Endothelial cell (in vitro differentiated cells): Measurements from ENCODE around the gene CAPN8. TPM values are rescaled to one million over a fixed set of nuclear protein-coding genes. Genes with fewer than 3 reads are reported as not detected.

Source experiments
- DNase-seq: peaks from one replicate; pipeline ENCODE4 v3.0.0; 2021; ENCODE audit warnings: low spot score
- H3K27ac Mint-ChIP-seq: one replicate; pipeline ENCODE4 v1.8.0; 2021; ENCODE audit warnings: mixed read lengths, inconsistent platforms; ENCODE audit not compliant: unreplicated experiment
- H3K27me3 Mint-ChIP-seq: one replicate; pipeline ENCODE4 v1.8.0; 2021; ENCODE audit warnings: mild to moderate bottlenecking, moderate library complexity, mixed read lengths, inconsistent platforms; ENCODE audit not compliant: unreplicated experiment
- H3K36me3 Mint-ChIP-seq: one replicate; pipeline ENCODE4 v1.8.0; 2021; ENCODE audit warnings: mild to moderate bottlenecking, low read depth, mixed read lengths, inconsistent platforms; ENCODE audit not compliant: unreplicated experiment
- H3K4me1 Mint-ChIP-seq: one replicate; pipeline ENCODE4 v1.8.0; 2021; ENCODE audit warnings: mild to moderate bottlenecking, mixed read lengths, inconsistent platforms; ENCODE audit not compliant: unreplicated experiment
- H3K4me3 Mint-ChIP-seq: one replicate; pipeline ENCODE4 v1.8.0; 2021; ENCODE audit warnings: mild to moderate bottlenecking, mixed read lengths, inconsistent platforms; ENCODE audit not compliant: unreplicated experiment
- H3K9me3 Mint-ChIP-seq: one replicate; pipeline ENCODE4 v1.8.0; 2021; ENCODE audit warnings: mixed read lengths, inconsistent platforms; ENCODE audit not compliant: unreplicated experiment
- total RNA-seq: library from RNA; stranded (reverse); fragmentation: NEBNext Ultra II Directional; extraction: Animal tissue kit (Norgen Biotek cat#: 25700); gene quantifications from one replicate; pipeline ENCODE4 v1.2.1, GENCODE V29; 2021; ENCODE audit not compliant: unreplicated experiment
- TF ChIP-seq, protein P1 (sequence below): fragments of 200-600 bp; sonication (generic); IDR thresholded peaks from one replicate; pipeline ENCODE4 v1.5.0; 2021; ENCODE audit warnings: antibody characterized with exemption; ENCODE audit not compliant: unreplicated experiment

Gene CAPN8
- total RNA-seq, 1 donor from 2014 or later = 0.13 TPM

DNA sequence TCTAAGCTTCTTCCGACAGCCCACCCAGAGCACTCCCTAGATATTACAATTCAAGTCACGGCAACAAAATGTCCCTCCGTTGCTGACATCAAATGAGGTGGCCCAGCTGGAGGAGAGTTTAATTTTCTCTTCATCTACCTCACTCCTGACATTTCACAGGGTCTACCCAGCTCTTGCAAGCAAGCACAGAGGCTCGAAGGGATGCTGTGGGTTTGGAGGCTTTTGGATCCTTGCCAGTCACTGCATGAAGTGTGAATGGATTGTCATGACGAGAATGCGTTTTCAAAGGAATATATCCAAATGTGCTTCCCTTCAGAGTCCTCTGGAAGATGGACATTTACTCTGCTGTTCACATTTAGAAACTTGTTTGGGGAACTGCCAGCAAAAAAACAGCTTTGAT is 33.5 kb downstream of the CAPN8 start:
- DNase-seq = no peak
- TF ChIP-seq, protein P1, sequence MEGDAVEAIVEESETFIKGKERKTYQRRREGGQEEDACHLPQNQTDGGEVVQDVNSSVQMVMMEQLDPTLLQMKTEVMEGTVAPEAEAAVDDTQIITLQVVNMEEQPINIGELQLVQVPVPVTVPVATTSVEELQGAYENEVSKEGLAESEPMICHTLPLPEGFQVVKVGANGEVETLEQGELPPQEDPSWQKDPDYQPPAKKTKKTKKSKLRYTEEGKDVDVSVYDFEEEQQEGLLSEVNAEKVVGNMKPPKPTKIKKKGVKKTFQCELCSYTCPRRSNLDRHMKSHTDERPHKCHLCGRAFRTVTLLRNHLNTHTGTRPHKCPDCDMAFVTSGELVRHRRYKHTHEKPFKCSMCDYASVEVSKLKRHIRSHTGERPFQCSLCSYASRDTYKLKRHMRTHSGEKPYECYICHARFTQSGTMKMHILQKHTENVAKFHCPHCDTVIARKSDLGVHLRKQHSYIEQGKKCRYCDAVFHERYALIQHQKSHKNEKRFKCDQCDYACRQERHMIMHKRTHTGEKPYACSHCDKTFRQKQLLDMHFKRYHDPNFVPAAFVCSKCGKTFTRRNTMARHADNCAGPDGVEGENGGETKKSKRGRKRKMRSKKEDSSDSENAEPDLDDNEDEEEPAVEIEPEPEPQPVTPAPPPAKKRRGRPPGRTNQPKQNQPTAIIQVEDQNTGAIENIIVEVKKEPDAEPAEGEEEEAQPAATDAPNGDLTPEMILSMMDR = no peak
- H3K4me3 Mint-ChIP-seq = no peak overlapping the region
- H3K27ac Mint-ChIP-seq = no peak overlapping the region
- H3K4me1 Mint-ChIP-seq = peaks cover 3% of the 10 kb centered on the region
- H3K27me3 Mint-ChIP-seq = no peaks in the 10 kb centered on the region
- peaks cover 7% of the 10 kb centered on the region for H3K36me3 Mint-ChIP-seq
- H3K9me3 Mint-ChIP-seq = no peaks in the 10 kb centered on the region

DNA sequence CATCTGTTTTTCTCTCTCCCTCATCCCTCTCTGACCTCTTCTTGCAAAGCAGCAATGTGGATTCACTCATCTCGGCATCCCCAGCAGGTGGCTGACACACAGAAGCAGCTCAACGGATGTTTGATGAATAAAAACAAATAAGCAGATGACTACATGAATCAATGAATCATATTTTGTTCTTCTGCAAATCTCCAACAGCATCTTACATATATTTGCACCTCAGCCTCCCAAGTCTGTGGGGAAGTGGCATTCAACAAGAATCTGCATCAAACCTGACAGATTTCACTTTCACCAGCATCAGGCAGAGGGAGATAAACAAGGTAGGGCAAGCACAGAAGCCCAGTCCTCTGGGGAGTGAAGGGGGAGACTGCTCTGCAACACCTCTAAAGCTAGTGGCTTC is 34.0 kb downstream of the CAPN8 start:
- H3K36me3 Mint-ChIP-seq = peaks cover 7% of the 10 kb centered on the region

DNA sequence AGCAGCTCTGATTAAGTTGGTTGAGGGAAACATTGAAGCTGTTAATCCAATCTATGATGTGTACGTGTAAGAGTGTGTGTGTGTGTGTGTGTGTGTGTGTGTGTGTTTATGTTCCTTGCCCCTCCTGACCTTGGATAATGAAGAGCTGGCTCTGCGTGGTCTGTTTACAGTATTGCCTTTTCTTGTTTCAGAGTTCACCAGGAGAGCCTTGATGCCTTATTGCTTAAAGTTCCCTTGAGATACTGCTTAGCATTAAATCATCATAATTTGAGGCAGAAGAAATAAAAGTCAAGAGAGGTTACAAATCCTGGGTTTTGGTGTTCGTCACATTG is 36.4 kb downstream of the CAPN8 start:
- Mint-ChIP-seq H3K27me3 (no peaks in the 10 kb centered on the region), H3K36me3 (peaks cover 3% of the 10 kb centered on the region), H3K4me3 (no peak overlapping the region), H3K9me3 (no peaks in the 10 kb centered on the region), H3K4me1 (peaks cover 3% of the 10 kb centered on the region), H3K27ac (no peak overlapping the region)
- no peak for DNase-seq
- TF ChIP-seq, protein P1 = no peak

More for the DNA sequence above, 34.0 kb downstream of the CAPN8 start:
- peaks cover 3% of the 10 kb centered on the region for H3K4me1 Mint-ChIP-seq
- H3K27ac Mint-ChIP-seq = no peak overlapping the region
- H3K9me3 Mint-ChIP-seq = no peaks in the 10 kb centered on the region
- TF ChIP-seq, protein P1 = no peak
- DNase-seq = no peak
- no peak overlapping the region for H3K4me3 Mint-ChIP-seq
- H3K27me3 Mint-ChIP-seq = no peaks in the 10 kb centered on the region

DNA sequence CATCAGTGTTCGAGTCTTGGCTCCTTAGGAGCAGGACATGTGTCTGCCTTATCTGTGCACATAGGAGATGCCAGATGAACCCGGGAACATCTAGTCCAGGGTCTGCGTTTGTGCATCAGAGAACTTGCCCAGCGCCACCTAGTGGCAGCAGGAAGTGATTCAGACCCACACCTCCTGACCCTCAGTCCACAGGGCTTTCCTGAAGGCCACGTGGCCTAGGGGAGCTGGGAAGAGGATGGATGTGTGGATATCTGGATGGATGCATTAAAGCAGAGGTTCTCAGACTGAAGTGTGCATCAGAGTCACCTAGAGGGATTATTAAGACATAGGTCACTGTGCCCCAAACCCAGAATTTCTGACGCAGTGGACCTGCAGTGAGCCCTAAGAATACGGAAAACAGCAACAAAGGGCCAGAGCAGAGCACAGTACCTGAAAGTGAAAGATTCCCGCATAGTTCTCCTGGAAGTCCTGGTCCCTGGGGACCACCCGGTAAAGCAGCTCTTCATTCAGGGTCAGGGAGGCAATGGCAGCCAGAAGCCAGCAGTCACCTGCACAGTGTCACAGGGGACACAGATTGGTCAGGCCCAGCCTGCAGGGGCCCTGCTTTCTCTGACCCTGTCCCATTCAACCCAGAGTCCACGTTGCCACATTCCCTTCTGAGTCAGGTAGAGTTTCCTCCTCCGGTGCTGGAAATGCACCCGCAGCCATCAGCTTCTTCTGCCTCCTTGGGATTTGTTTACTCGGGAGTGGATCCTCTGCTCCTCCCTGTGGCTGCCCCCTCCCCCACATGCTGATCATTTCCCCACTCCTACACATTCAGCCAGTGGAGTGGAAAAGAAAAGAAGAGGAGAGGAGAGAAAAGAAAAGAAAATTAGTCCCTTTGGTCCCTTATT is 37.0 kb downstream of the CAPN8 start:
- peaks cover 3% of the 10 kb centered on the region for H3K36me3 Mint-ChIP-seq
- no peak overlapping the region for H3K4me3 Mint-ChIP-seq
- H3K27ac Mint-ChIP-seq = no peak overlapping the region
- TF ChIP-seq, protein P1 = peak; percentile 75
- no peaks in the 10 kb centered on the region for H3K9me3 Mint-ChIP-seq
- peak; percentile 66 for DNase-seq
- H3K4me1 Mint-ChIP-seq = peaks cover 3% of the 10 kb centered on the region
- H3K27me3 Mint-ChIP-seq = no peaks in the 10 kb centered on the region

DNA sequence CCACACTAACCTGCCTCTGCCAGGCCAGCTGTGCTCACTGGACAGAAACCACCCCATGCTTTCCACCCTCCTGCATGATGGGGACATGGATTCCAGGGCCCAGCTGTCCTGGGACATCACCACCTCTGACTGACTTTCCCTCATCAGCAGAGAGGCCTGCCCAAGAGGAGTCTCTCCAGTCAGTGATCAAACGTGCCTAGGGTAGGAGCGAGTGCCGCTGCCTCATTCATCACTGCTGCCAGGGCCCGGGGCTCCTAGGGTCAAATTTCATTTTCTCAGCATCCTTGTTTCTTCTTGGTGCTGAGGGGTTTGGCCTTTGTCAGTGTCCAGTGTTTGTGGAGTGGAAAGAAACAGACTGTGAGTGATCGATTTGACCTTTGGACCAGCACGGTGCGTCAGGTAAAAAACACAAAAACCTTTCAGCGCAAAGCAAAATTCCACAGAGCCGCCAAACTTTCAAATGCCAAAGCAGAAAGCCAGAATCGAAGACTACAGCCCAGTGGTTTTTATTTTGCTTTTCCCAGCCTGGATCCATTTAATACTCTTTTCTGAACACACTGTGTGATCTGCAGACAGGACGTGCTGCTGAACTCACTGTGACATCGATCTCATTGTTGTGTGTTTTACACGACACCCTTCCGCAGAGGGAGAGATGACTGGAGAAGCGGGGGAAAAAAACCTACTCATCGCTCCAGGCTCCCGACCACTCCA is 43.2 kb downstream of the CAPN8 start:
- H3K27me3 Mint-ChIP-seq = peaks cover 5% of the 10 kb centered on the region
- H3K4me1 Mint-ChIP-seq = peaks cover 35% of the 10 kb centered on the region
- no peaks in the 10 kb centered on the region for H3K36me3 Mint-ChIP-seq
- no peak overlapping the region for H3K27ac Mint-ChIP-seq
- DNase-seq = no peak
- H3K4me3 Mint-ChIP-seq = no peak overlapping the region
- TF ChIP-seq, protein P1 = no peak
- H3K9me3 Mint-ChIP-seq = no peaks in the 10 kb centered on the region
